OCI-LY1 (cell line): ENCODE measurements around the gene CHCHD6.

ENCODE experiments used
- H2AFZ ChIP-seq: fragments of 200-600 bp; sonication (generic), shearing (Covaris generic); 2 replicates; pipeline ENCODE4 v1.6.0; 2014; ENCODE audit warnings: antibody characterized with exemption, mild to moderate bottlenecking, low read length
- H3F3A ChIP-seq: fragments of 200-600 bp; sonication (generic), shearing (Covaris generic); 2 replicates; pipeline ENCODE4 v1.6.0; 2014; ENCODE audit warnings: mild to moderate bottlenecking, antibody characterized with exemption, low read length, moderate library complexity; ENCODE audit not compliant: insufficient read depth
- H3K27ac ChIP-seq: fragments of 200-600 bp; sonication (generic); 2 replicates; pipeline ENCODE4 v1.5.1; 2014; ENCODE audit warnings: low read length, mixed run types, mild to moderate bottlenecking, low read depth; ENCODE audit not compliant: poor library complexity, severe bottlenecking
- H3K27me3 ChIP-seq: fragments of 200-600 bp; sonication (generic); 2 replicates; pipeline ENCODE4 v1.6.0; 2014; ENCODE audit warnings: antibody characterized with exemption, mild to moderate bottlenecking, low read length, moderate library complexity; ENCODE audit not compliant: insufficient read depth
- H3K36me3 ChIP-seq: fragments of 200-600 bp; sonication (generic); 2 replicates; pipeline ENCODE4 v1.6.1; 2014; ENCODE audit warnings: mild to moderate bottlenecking, antibody characterized with exemption, low read length, moderate library complexity, mixed read lengths; ENCODE audit not compliant: insufficient read depth
- H3K4me1 ChIP-seq: fragments of 200-600 bp; sonication (generic); 2 replicates; pipeline ENCODE4 v1.5.1; 2014; ENCODE audit warnings: mild to moderate bottlenecking, low read length, moderate library complexity; ENCODE audit not compliant: insufficient read depth, severe bottlenecking
- H3K4me2 ChIP-seq: fragments of 200-600 bp; sonication (generic), shearing (Covaris generic); 2 replicates; pipeline ENCODE4 v1.6.1; 2014; ENCODE audit warnings: low read length
- H3K4me3 ChIP-seq: fragments of 200-600 bp; sonication (generic); 2 replicates; pipeline ENCODE4 v1.5.1; 2014; ENCODE audit warnings: low read length, low read depth, mild to moderate bottlenecking, mixed read lengths; ENCODE audit not compliant: poor library complexity, severe bottlenecking
- H3K79me2 ChIP-seq: fragments of 200-600 bp; shearing (Covaris generic); 2 replicates; pipeline ENCODE4 v1.6.1; 2016; ENCODE audit warnings: mixed run types, low read length, mixed read lengths; ENCODE audit not compliant: insufficient read depth
- H3K9ac ChIP-seq: fragments of 200-600 bp; sonication (generic), shearing (Covaris generic); 2 replicates; pipeline ENCODE4 v1.6.1; 2014; ENCODE audit warnings: mild to moderate bottlenecking, low read length, mixed read lengths
- H3K9me2 ChIP-seq: fragments of 200-600 bp; sonication (generic), shearing (Covaris generic); 2 replicates; pipeline ENCODE4 v1.6.1; 2014; ENCODE audit warnings: low read depth, mild to moderate bottlenecking, low read length, mixed read lengths
- H3K9me3 ChIP-seq: fragments of 200-600 bp; shearing (Covaris generic); 2 replicates; pipeline ENCODE4 v1.6.1; 2014; ENCODE audit warnings: low read length, mixed read lengths
- H4K20me1 ChIP-seq: fragments of 200-600 bp; sonication (generic), shearing (Covaris generic); 2 replicates; pipeline ENCODE4 v1.6.0; 2016; ENCODE audit warnings: mild to moderate bottlenecking, low read length; ENCODE audit not compliant: insufficient read depth
- EZH2 ChIP-seq: fragments of 200-600 bp; sonication (generic), shearing (Covaris generic); IDR thresholded peaks from 2 replicates; pipeline ENCODE4 v1.8.0; 2017; ENCODE audit warnings: borderline replicate concordance, mixed run types, mild to moderate bottlenecking, antibody characterized with exemption, low read length, moderate library complexity, mixed read lengths
- TF ChIP-seq, protein P1 (sequence below): fragments of 200-600 bp; sonication (generic), shearing (Covaris generic); IDR thresholded peaks from 2 replicates; pipeline ENCODE4 v1.5.1; 2017; ENCODE audit warnings: mild to moderate bottlenecking, antibody characterized with exemption, low read length, moderate library complexity, mixed read lengths

The CHCHD6 gene

GRCh38 chr3:126792998-126793397, 89.0 kb downstream of the CHCHD6 start:
- no peak overlapping the region for H3K27ac ChIP-seq
- H3K9me3 ChIP-seq, result 0 out of 2 replicates have a peak, but pooled peaks cover 2% of the 10 kb centered on the region
- no peaks in the 10 kb centered on the region for H3K9me2 ChIP-seq
- no peaks in the 10 kb centered on the region; the same call in 1 of the 2 replicates for H3K36me3 ChIP-seq
- H3K79me2 ChIP-seq, result no peaks in the 10 kb centered on the region
- no peak overlapping the region for H3K4me2 ChIP-seq
- TF ChIP-seq EZH2, result no peak
- TF ChIP-seq, protein P1, sequence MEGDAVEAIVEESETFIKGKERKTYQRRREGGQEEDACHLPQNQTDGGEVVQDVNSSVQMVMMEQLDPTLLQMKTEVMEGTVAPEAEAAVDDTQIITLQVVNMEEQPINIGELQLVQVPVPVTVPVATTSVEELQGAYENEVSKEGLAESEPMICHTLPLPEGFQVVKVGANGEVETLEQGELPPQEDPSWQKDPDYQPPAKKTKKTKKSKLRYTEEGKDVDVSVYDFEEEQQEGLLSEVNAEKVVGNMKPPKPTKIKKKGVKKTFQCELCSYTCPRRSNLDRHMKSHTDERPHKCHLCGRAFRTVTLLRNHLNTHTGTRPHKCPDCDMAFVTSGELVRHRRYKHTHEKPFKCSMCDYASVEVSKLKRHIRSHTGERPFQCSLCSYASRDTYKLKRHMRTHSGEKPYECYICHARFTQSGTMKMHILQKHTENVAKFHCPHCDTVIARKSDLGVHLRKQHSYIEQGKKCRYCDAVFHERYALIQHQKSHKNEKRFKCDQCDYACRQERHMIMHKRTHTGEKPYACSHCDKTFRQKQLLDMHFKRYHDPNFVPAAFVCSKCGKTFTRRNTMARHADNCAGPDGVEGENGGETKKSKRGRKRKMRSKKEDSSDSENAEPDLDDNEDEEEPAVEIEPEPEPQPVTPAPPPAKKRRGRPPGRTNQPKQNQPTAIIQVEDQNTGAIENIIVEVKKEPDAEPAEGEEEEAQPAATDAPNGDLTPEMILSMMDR, result no peak
- no peaks in the 10 kb centered on the region for H3K4me1 ChIP-seq
- H3K9ac ChIP-seq, result no peak overlapping the region
- H3F3A ChIP-seq, result no peaks in the 10 kb centered on the region
- H3K27me3 ChIP-seq, result no peaks in the 10 kb centered on the region
- no peak overlapping the region for H3K4me3 ChIP-seq
- H2AFZ ChIP-seq, result no peak overlapping the region
- no peaks in the 10 kb centered on the region for H4K20me1 ChIP-seq

DNA sequence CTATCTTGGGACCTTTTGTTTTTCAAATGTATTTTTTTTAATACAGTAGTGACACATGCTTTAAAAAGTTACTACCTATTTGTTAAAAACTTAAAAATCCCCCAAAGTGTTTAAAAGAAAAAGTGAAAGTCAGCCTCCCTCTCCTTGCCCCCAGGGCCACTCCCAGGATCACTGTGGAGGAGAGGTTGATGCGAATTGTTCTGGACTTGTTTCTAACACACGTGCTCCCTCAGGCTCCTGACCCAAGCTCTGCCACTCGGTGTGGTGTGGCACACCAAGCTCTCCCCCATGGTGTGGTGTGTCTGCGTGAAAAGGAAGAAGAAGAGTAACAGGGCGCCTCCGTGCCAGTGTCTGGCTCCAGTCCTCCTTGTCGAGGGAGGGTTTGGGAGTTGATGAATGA, 93.5 kb downstream of the CHCHD6 start:
- no peaks in the 10 kb centered on the region for H3K9me3 ChIP-seq
- H2AFZ ChIP-seq, result no peak overlapping the region
- no peaks in the 10 kb centered on the region for H3F3A ChIP-seq
- H3K27me3 ChIP-seq, result no peaks in the 10 kb centered on the region
- no peaks in the 10 kb centered on the region for H4K20me1 ChIP-seq
- TF ChIP-seq EZH2, result no peak
- TF ChIP-seq, protein P1, result no peak
- H3K9ac ChIP-seq, result no peak overlapping the region
- H3K9me2 ChIP-seq, result no peaks in the 10 kb centered on the region
- no peak overlapping the region for H3K27ac ChIP-seq
- no peak overlapping the region for H3K4me2 ChIP-seq
- no peak overlapping the region for H3K4me3 ChIP-seq
- H3K79me2 ChIP-seq, result no peaks in the 10 kb centered on the region
- no peaks in the 10 kb centered on the region for H3K36me3 ChIP-seq
- H3K4me1 ChIP-seq, result no peaks in the 10 kb centered on the region

DNA sequence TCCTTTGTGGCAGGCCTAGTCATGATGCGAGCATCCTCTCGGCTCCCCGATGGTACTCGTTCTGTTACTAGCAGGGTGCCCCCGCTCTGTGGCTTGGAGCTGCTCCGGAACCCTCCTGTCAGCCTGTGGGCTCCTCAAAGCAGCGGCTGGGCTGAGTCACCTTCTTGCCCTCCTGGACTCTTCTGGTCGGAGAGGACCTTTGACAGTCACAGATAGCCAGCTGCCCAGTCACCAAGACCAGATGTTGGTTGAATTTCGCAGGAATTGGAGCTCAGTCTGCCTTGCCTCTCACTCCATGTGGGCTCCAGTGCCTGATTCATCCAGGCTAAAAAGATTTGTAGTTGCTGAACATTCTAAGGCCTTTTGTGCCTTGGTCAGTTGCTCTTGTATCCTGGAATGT, 94.5 kb downstream of the CHCHD6 start:
- no peaks in the 10 kb centered on the region for H3K36me3 ChIP-seq
- no peaks in the 10 kb centered on the region for H4K20me1 ChIP-seq
- no peaks in the 10 kb centered on the region for H3K9me3 ChIP-seq
- no peaks in the 10 kb centered on the region for H3K9me2 ChIP-seq
- H3F3A ChIP-seq, result no peaks in the 10 kb centered on the region
- no peak overlapping the region for H3K9ac ChIP-seq
- H3K27ac ChIP-seq, result no peak overlapping the region
- no peak overlapping the region for H3K4me3 ChIP-seq
- no peak overlapping the region for H2AFZ ChIP-seq
- no peaks in the 10 kb centered on the region for H3K79me2 ChIP-seq
- TF ChIP-seq EZH2, result no peak
- TF ChIP-seq, protein P1, result no peak
- no peaks in the 10 kb centered on the region for H3K4me1 ChIP-seq
- no peaks in the 10 kb centered on the region for H3K27me3 ChIP-seq
- no peak overlapping the region for H3K4me2 ChIP-seq
